Measurements from ENCODE around the gene USP6NL.
"Not testable (repeated sequence)": the region's sequence is repeated elsewhere in the genome, so short reads cannot be mapped to it uniquely, and the experiment has no call there.

- TF ChIP-seq CTCF (IDR thresholded peaks at IDR 0.05; ENCODE audit: control extremely low read depth in 1 of 3, insufficient read depth in 1 of 3, low read depth in 1 of 3, low read length in 3 of 3); PHF8 (conservative IDR thresholded peaks at IDR 0.05; ENCODE audit: low read depth, low read length); SAP30 (IDR thresholded peaks at IDR 0.05; ENCODE audit: insufficient read depth, insufficient replicate concordance, low read length); CBX5 (IDR thresholded peaks at IDR 0.05; ENCODE audit: low read depth, low read length); GABPA (IDR thresholded peaks at IDR 0.05; ENCODE audit: borderline replicate concordance, insufficient read depth, low read length); KDM1A (IDR thresholded peaks at IDR 0.05; ENCODE audit: borderline replicate concordance, low read length); YY1 (IDR thresholded peaks at IDR 0.05; ENCODE audit: low read depth, low read length); RFX5 (IDR thresholded peaks at IDR 0.05; ENCODE audit: borderline replicate concordance, low read depth, low read length); POLR2A (IDR thresholded peaks at IDR 0.05; ENCODE audit: control extremely low read depth in 1 of 2, low read depth in 2 of 2, low read length in 2 of 2); EP300 (IDR thresholded peaks at IDR 0.05; ENCODE audit: borderline replicate concordance in 1 of 2, low read depth in 2 of 2, low read length in 2 of 2); MAX (IDR thresholded peaks at IDR 0.05); CHD2 (IDR thresholded peaks at IDR 0.05; ENCODE audit: low read length); USF2 (IDR thresholded peaks at IDR 0.05; ENCODE audit: low read length); CEBPB (IDR thresholded peaks at IDR 0.05; ENCODE audit: low read depth, low read length): not testable (repeated sequence)
These were observed 175.0 kb downstream of the USP6NL start for GRCh38 chr10:11436445-11436844.
